ENCODE data around the gene DOCK3.

GRCh38 chr3:50737906-50738598 lies 63.3 kb downstream of the DOCK3 start:
- no peak for TF ChIP-seq POLR2A (IDR thresholded peaks at IDR 0.05; ENCODE audit: low read depth, low read length)
- TF ChIP-seq POLR2AphosphoS5 (IDR thresholded peaks at IDR 0.05; ENCODE audit: low read depth, low read length), result no peak
- no peak for TF ChIP-seq TAF1 (IDR thresholded peaks at IDR 0.05; ENCODE audit: borderline replicate concordance, low read depth, low read length)
